Stimulated activated CD8-positive, alpha-beta memory T cell treated with anti-CD3 and anti-CD28 coated beads, Interleukin-2, amount 100 ng/mL, for 1 hour (primary cell): Measurements from ENCODE around the gene LRRFIP2.

Experiments
- DNase-seq, 2 donors: peaks; one replicate each; pipeline ENCODE4 v3.0.0-alpha.2; 2020; ENCODE audit warnings: low read depth in 2 of 2

The LRRFIP2 gene

DNA sequence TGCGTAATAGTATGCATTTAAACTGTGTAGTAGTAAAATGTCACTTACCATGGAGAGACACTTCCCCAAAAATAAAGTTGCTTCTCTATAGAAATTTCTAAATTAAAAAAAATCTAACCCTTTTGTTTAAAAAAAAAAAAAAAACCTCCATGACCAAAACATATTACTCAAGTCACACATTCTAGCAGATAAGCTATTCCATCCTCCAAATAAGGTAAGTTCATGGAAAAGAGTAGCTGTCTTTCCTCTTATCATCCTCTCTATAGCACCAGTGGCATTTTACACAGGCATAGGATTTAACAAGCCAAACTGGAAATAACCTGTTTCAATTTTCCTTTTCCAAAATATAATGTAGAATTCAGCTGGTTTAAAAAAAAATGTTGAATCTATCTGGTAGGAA is 57.4 kb downstream of the LRRFIP2 start:
- DNase-seq, result no peak

DNA sequence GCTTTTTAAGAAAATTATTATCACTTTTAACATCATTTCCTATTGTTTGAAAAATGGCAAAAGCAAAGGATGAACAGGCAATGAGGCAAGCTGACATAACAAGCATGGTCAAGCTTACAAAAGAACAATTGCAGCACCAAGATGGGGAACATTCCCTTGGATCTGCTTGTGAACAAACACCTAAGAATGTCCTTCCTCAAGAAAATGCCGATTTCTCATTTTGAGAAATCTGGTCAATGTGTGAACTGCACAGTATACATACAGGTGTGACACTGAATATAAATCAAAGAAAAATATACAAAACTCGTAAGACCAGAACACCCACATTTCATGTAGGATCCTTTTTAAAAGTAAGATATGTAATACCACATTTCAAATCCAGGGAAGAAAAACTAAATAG is 58.9 kb downstream of the LRRFIP2 start:
- no peak for DNase-seq

DNA sequence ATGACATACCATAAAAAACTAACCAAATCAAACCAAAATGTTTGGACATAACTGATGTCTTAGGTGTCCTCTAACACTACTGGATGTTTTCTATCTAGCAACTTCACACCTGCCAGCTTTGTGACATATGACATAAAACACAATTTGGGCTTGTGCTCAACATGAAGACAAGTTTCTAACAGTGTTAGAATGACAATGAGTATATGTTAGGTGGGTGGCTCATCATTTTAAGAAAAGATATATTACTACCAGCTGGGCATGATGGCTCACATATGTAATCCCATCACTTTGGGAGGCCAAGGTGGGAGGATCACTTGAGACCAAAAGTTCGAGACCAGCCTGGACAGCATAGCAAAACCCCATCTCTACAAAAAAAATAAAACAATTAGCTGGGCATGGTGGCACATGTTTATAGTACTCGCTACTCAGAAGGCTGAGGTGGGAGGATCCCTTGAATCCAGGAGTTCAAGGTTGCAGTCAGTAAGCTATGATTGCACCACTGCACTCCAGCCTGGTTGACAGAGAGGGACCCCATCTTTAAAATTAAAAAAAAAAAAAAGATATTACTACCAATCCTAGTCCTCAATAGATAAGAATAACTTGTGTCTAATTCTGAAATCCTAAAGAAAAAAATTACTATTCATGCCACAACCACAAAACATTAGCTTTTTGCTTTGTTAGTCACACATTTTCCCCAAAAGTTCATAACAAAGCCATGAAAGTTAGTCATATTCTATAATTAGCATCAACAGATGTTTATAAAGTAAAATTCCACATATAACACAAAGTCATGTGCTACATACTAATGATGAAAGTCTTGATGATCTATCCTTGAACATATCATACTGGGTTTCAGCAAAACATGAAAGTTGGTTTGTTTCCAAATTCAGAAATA is 59.9 kb downstream of the LRRFIP2 start:
- DNase-seq, result no peak

DNA sequence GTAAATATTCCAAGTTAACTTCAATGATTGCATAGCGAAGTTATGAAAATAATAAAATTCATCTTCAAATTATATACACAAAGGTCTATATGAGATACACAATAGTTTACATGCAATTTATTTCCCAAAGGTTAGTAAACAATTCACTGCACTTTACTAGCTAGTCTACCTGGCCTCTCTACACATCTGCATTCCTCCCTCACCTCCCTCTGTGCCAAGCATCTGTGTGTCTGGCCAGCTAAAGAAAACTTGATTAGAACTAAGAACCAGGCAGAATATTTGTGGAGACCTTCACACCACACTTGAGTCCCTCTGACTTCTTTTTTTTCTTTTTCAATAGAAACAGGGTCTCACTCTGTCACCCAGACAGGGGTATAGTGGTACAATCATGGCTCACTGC is 61.4 kb downstream of the LRRFIP2 start:
- no peak for DNase-seq

DNA sequence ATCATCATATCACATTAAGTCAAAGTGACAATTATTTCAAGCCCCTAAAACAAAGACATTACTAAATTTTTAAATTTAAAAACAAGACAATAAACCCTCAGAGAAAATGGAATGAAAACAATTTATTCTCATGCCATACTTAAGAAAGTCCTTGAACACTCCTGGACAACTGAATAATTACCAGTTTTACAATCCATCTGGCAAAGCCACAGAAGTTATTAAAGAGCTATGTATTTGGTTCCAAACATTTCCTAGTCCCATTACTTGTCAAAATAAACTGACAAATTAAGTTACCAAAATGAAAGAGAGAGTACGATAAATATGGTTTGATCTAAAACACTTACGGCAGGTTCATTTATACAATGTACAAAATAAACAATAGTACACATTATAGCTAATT is 63.2 kb downstream of the LRRFIP2 start:
- DNase-seq, result no peak

DNA sequence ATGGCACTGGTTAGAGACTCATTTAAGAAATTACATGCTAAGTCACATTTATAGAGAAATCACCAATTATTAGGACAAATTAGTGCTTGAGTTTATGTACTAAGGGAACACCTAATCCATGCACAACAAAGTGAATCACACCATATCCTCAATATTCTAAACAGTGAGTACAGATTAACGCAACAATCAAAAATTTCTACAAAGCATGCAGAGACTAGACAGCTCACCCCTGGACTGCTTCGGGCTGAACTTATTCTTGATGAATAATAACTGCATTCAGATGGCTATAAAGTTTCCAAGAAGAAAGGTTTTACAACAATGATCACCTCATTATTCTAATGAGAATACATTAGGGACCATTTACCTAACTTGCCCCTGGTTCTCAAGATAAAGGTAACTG is 66.5 kb downstream of the LRRFIP2 start:
- DNase-seq, result no peak

DNA sequence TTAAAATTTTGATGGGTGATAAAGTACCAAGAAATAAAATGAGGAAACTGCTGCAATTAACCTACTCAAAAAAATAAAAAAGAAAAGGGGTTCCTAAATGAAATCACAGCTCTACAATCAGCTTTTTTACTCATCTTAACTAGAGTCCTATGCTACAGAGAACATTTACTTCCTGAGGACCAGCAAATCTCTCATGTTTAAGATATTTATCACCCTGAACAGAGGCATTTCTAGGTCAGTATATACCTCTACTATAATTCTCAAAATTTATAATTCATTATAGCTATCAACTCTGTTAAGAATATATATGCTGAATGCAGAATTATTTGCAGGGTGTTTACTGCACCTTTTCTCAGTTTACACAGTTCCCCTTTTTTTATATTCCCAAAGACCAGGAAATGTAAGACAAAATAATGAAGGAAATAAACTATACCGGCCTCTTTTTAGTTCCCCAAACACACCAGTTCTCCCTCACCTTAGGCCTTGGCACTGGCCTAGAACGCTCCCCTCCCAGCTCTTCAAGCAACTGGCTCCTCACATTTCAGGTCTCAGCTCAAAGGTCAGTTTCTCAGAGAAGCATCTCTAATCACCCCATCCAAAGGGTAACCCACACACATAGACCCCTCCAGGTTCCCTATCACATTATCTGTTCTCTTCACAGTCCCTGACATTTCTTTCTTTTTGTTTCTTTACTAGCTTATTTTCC is 71.1 kb downstream of the LRRFIP2 start:
- DNase-seq, result no peak

DNA sequence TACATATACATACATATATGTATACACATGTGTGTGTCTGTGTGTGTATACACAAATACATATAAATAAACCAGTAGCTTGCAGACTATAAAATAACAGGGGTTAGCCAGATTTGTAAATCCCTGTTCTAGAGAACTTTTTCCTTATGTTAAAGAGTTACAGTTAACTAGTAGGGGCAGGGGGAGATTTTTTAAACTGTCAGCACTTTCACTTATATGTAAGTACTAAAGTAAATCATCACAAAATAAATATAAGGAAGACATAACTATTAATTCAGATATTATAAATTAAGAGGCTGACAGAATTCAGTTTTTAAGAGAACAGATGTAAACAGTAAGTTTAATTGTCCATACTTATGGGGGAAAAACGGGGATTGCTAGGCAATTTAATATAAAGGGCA is 74.0 kb downstream of the LRRFIP2 start:
- no peak for DNase-seq

DNA sequence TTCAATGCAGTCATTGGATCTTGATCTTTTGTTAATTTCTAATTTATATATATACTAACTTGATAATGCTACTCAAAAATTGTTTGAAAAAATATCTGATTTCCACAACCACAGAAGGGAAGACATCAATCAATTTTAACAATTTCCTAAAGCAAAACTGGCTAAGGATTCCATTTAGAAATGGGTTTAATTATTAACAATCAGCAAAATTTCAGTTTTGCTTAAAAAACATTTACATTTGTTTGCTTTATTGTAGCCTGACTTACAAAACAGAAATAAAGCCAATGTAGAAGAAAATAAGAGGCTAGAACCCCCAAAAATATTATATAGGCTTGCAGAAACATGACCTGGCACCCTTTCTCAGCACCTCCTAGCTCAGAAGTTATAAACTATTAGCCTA is 74.9 kb downstream of the LRRFIP2 start:
- DNase-seq, result no peak

DNA sequence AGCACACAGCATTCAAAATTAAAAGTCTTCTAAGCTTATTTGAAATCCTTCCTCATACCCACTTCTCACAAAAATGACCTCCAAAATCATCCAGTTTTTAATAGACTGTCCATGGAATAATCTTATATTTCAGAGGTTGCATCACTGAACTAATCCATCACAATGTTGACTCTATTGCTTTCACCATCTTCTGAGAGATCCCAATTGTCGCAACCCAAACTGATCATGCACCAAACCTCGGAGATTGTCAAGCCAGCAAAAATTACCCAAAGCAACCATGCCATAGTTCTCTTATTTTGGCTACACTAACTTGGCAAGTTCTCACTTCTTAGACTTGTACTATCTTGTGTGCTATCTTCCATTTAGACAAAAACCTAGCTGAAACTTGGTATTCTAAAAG is 75.5 kb downstream of the LRRFIP2 start:
- DNase-seq, result no peak

DNA sequence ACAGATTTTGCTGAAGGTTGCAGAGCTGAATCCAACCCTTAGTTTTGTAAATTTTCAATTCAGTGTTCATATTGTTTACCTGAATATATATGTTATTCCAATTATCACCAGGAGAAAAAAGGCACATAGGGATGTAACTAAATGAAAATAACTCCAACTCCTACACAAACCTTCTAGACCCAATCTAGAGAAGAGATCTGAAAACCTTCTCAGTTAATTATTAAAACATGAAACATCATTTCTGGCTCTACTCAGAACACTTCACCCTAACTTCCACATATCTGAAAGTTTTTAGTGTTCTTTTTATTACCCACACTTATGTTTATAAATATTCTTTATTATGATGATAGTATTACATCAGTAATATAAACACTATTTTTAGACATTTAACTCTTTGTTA is 76.6 kb downstream of the LRRFIP2 start:
- DNase-seq, result no peak

DNA sequence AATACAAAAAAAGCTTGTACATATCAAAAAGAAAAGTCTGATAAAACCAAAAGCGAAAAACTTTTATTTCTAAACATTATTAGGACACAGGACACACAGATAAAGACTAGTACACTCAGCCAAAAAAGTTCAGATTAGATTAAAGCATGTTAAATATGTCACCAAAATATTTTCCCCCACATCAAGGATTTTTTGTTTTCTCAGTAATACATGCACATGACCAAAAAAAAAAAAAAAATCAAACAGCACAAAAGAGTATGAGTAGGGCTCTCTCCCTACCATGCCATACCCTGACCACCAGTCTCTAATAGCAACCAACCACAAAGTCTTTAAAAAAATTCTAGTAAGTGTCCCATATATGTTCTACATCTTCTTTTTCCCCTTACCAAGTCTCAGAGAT is 77.4 kb downstream of the LRRFIP2 start:
- no peak for DNase-seq

DNA sequence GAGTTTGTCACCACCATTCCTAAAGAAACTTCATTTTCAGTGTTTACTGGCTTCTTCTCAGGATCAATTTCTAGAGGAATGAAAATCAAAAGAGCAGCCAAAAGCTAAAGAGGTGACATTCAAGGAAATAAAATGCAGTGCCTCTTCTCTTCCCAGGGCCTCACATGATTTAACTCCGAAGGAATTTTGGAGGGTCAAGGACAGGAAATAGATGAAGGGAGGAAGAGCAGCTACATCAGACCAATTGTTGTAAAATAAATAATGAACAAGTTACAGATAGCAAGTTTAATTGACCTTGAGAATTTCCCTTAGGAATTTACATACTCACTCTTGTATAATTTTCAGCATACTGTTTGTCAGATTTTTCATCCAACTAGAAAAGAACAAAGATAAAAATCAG is 78.1 kb downstream of the LRRFIP2 start:
- DNase-seq, result no peak

DNA sequence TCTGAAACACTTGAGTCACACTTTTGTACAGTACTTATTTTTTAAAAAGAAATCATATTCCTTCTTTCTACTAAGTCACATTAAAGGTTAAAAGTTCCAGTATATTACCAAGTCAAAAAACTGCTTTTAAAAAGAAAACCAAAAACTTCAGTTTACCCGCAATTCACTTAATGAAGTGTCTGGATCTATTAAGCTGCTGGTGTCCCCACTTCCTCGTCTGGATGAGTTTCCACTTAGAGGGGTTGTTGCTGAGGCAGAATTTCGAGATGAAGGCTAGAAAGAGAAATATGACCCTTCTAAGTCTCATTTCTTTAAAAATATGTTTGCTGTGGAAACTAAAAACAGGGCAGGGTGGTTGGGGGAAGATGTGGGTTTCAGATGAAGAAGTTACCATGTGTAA is 79.7 kb downstream of the LRRFIP2 start:
- DNase-seq, result no peak

DNA sequence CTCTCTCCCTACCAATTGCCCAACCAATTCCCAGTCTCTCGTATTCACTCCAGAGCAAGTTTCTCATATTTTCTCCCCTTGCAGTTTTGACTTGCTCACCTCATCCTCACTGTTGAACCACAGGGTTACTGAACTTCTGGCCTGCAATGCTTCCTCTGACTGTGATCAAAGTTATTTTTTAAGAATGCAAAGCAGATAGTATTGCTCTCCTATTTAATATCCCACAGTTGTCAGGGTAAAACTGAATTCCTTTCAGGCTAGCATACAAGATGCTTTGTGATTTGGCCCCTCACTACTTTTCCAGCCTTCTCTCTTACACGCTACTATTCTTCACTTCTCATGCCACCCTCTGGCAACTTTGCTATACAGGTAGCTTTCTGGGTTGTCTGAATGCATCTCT is 80.9 kb downstream of the LRRFIP2 start:
- no peak for DNase-seq

DNA sequence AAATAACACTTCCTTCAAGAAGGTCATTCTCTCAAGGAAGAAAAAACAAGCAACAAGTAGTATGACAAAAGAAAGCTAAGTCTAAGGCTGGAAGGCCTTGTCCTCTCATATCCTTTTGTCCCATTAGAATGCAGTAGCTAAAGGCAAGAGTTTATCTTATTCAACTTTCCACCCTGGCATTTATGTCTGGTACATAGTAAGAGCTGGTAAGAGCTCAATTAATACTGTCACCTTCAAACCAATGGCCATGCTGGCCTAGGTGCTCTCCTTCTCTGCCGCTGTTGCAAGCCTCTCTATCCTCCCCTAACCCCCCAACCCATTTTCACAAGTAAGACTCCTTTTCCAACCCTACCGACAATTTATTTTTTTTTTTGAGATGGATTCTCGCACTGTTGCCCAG is 81.9 kb downstream of the LRRFIP2 start:
- no peak for DNase-seq

DNA sequence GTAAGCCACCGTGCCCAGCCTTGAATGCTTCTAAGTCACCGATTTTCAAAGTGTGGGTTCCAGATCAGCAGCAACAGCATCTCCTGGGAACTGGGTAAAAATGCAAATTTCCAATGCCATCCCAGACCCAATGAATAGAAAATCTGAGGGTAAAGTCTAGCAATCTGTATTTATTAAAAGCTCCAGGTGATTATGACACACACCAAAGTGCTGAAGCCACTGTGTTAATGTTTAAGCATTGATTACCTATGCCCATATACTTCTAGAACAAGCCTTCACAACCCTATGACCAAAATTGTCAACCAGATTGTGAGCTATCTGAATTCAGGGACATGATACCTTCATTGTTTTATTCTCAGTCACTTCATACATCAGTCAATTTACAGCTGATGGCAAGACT is 86.5 kb downstream of the LRRFIP2 start:
- no peak for DNase-seq

DNA sequence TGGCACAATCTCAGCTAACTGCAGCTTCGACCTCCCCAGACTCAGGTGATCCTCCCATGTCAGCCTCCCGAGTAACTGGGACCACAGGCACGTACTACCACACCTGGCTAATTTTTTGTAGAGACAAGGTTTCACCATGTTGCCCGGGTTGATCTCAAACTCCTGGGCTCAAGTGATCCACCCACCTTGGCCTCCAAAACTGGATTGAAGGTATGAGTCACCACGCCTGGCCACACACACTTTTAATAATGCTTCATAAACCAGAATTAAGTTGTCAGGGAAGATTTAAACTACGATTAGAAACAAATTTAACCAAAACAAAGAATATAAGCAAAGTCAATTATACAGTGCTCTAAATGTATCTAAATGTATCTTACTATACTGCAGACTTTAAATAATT is 87.5 kb downstream of the LRRFIP2 start:
- no peak for DNase-seq

DNA sequence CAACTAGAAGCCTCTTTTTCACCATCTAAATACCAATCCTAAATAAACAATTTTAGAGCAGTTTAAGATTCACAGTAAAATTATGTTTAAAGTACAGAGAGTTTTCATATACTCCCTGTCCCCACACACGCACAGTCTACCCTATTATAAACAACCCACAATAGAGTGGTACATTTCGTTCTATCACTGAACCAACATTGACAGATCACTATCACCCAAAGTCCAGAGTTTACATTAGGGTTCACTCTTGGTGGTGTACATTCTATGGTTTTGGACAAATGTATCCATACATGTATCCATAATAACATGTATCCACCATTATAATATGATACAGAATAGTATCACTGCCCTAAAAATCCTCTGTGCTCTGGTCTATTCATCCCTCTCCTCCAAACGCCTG is 92.1 kb downstream of the LRRFIP2 start:
- no peak for DNase-seq

DNA sequence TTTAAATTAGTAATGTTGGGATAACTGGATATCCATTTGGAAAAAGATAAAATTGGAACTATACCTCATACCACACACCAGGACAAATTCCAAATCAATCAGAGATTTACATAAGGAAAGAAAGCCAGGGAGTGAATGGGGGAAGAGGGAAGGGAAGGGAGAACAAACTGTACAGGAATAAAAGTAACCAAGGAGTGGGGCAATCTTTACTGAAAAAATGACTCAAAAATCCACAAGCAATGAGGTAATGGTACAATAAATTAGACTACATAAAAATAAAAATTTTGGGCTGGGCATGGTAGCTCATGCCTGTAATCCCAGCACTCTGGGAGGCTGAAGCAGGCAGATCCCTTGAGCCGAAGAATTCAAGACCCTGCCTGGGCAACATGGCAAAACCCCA is 98.4 kb downstream of the LRRFIP2 start:
- no peak for DNase-seq

DNA sequence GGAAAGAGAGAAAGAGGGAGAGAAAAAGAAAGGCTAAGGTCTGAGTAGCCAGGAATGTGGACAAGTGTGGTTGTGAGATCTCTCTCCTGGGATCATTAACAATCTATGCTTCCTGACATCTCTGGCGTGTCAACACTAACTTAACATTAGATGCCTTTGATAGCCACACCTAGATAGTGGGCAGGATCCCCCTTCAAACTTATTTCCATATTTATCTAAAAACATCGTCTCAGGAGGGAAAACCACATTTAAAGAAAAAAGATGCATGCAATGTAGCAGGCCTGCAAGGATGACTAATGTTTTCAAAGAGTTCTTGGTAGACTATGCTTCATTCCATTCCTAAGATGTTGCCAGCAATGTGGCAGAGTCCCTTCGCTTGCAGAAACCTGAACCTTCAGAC is 100.2 kb downstream of the LRRFIP2 start:
- no peak for DNase-seq

DNA sequence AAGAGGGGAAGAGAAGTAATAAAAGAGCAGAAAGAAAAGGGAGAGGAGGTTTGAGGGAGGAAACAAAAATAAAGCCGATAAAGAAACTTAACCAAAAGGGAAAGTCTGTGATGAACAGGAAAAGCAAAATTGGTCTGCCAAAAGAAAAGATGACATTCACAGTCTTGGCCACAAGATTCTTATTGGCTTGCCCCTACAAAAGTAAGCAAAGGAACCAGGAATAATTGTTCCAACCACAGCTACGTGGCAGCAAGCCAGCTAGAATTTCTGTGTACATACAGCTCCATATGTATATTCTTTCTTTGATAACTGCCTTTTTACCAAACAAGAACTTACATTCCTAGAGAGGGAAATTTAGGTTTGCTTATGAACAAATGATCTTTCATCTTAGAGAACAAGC is 101.5 kb downstream of the LRRFIP2 start:
- DNase-seq, result no peak

DNA sequence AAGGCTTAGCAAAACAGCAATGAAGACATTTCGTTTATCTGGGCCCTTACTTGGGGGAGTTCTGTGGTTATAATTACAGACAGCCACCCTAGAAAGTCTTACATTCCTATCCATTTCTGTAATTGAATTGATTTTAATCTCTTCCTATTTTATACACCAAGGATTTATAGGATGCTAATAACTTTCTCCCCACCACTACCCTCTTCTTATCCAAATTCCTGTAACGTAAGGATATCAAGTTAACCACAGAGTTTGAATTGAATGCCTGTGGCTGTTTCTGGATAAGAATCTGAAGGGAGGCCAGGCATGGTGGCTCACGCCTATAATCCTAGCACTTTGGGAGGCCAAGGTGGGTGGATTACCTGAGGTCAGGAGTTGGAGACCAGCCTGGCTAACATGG is 102.5 kb downstream of the LRRFIP2 start:
- DNase-seq, result no peak
